Measurements from ENCODE around the gene SRP68. TPM values are rescaled to one million over a fixed set of nuclear protein-coding genes. Genes with fewer than 3 reads are reported as not detected.
A peak's percentile ranks its signal among the peaks of the same experiment; 100 is the strongest.

The SRP68 gene
- total and polyA plus RNA-seq, 9 of the 15 experiments (the other 6 are each of a cell fraction or from before 2014, with no cell fraction given): 29.4 to 92.6 (median 36.2) TPM

- WGBS (ENCODE audit: insufficient coverage, low coverage, missing lambda C conversion rate): 70% methylated on average over 3 of the region's 3 CpGs
- DNase-seq (ENCODE audit: extremely low read depth in 1 of 4, low spot score in 3 of 4): no peak
- intact Hi-C loops (cut with micrococcal nuclease) (no loop called here), in situ Hi-C loops (cut with MboI) (no loop called here)
- H3K27me3 ChIP-seq (ENCODE audit: control insufficient read depth in 2 of 2, insufficient read depth in 2 of 2, low read length in 2 of 2): no peaks in the 10 kb centered on the region
- no peak overlapping the region for H2AFZ ChIP-seq (ENCODE audit: low read depth, low read length)
- ChIA-PET CTCF (ENCODE audit: low intra/inter-chr PET ratio) (no interaction called here), POLR2A (interaction anchor here (1.1 to 1.5 kb wide), 3 partner anchors 9 to 12 kb away, joined by 3 to 4 read pairs (median 3); no protein-coding TSS in a partner anchor)
- H3K4me1 ChIP-seq (replicated peaks in 1 of 2; ENCODE audit: control insufficient read depth in 2 of 2, insufficient read depth in 2 of 2, low read length in 2 of 2): no peaks in the 10 kb centered on the region; a peak in 1 of 5 replicates
- H3K9ac ChIP-seq (ENCODE audit: insufficient read depth in 1 of 2, low read depth in 2 of 2, low read length in 2 of 2): no peak overlapping the region
- no peaks in the 10 kb centered on the region for H3K79me2 ChIP-seq (ENCODE audit: control insufficient read depth, insufficient read depth, low read length)
- no peaks in the 10 kb centered on the region for H3K9me3 ChIP-seq (replicated peaks; ENCODE audit: control insufficient read depth, insufficient read depth, low read depth, low read length)
- no peak overlapping the region for H3K27ac ChIP-seq (ENCODE audit: extremely low read depth, low read depth, low read length)
- no peak overlapping the region for H3K4me3 ChIP-seq
- no peak overlapping the region for H3K4me2 ChIP-seq (ENCODE audit: insufficient read depth, low read length)
- no peak for ATAC-seq
- peaks cover 51% of the 10 kb centered on the region; the same call in 2 of the 3 replicates for H3K36me3 ChIP-seq (ENCODE audit: control insufficient read depth, insufficient read depth, low read length)
- no peak for FAIRE-seq
- 0 out of 2 replicates have a peak, but pooled peaks cover 9% of the 10 kb centered on the region for H4K20me1 ChIP-seq (replicated peaks; ENCODE audit: control insufficient read depth, insufficient read depth, low read length)
- BruUV-seq (replicated peaks): no TSS peak
- H3K9me1 ChIP-seq (ENCODE audit: control insufficient read depth, insufficient read depth, low read length): no peaks in the 10 kb centered on the region
- TF ChIP-seq POLR3A (IDR thresholded peaks at IDR 0.05; ENCODE audit: borderline replicate concordance, extremely low read depth, insufficient read depth, insufficient read length): no peak
- TF ChIP-seq SREBF1 (IDR thresholded peaks at IDR 0.05; ENCODE audit: borderline replicate concordance, low read depth, low read length): no peak
- TF ChIP-seq ZNF274 (IDR thresholded peaks at IDR 0.05; ENCODE audit: borderline replicate concordance, low read depth, low read length): no peak
- TF ChIP-seq SUPT5H (IDR thresholded peaks at IDR 0.05): peak; percentile 45
- TF ChIP-seq NCOA1 (IDR thresholded peaks at IDR 0.05; ENCODE audit: low read depth): peak; percentile 42; the same call in 1 of the 2 replicates
- peak; percentile 75 for TF ChIP-seq CREM (IDR thresholded peaks at IDR 0.05; ENCODE audit: low read depth)
- no peak for TF ChIP-seq RBFOX2 (IDR thresholded peaks at IDR 0.05; ENCODE audit: low read depth, low read length)
- no peak for TF ChIP-seq CCNT2 (IDR thresholded peaks at IDR 0.05; ENCODE audit: borderline replicate concordance, extremely low read depth, insufficient read length, low read depth, low read length)
- TF ChIP-seq HBP1 (CRISPR knock-in tag; IDR thresholded peaks at IDR 0.05): no peak
- TF ChIP-seq ZNF197 (CRISPR knock-in tag; IDR thresholded peaks at IDR 0.05; ENCODE audit: low read depth): no peak
- TF ChIP-seq ATF1 (CRISPR knock-in tag; IDR thresholded peaks at IDR 0.05): no peak
- TF ChIP-seq ATF1 (tag; IDR thresholded peaks at IDR 0.05): peak; percentile 58
- no peak for TF ChIP-seq SRF (CRISPR knock-in tag; IDR thresholded peaks at IDR 0.05)
- TF ChIP-seq ZNF717 (CRISPR knock-in tag; IDR thresholded peaks at IDR 0.05): no peak
- TF ChIP-seq MXD1 (CRISPR knock-in tag; IDR thresholded peaks at IDR 0.05; ENCODE audit: borderline replicate concordance, poor library complexity, severe bottlenecking): no peak
- no peak for TF ChIP-seq SIN3B (IDR thresholded peaks at IDR 0.05; ENCODE audit: low read depth)
- no peak for TF ChIP-seq FOS (IDR thresholded peaks at IDR 0.05; ENCODE audit: extremely low read depth, insufficient read length)
- TF ChIP-seq HNRNPUL1 (IDR thresholded peaks at IDR 0.05; ENCODE audit: low read length): no peak
- TF ChIP-seq POLR2AphosphoS2 (IDR thresholded peaks at IDR 0.05; ENCODE audit: low read length): no peak; the same call in 1 of the 2 replicates
- peak; percentile 75 for TF ChIP-seq CREB1 (IDR thresholded peaks at IDR 0.05)
- TF ChIP-seq CREB1 (CRISPR knock-in tag; IDR thresholded peaks at IDR 0.05): no peak
- TF ChIP-seq HMGXB4 (CRISPR knock-in tag; IDR thresholded peaks at IDR 0.05): no peak
- no peak for TF ChIP-seq EHMT2 (IDR thresholded peaks at IDR 0.05)
These were observed 34.3 kb downstream of the SRP68 start for GRCh38 chr17:76038050-76038449.
